Erythroblast (primary cell): ENCODE data around the gene CLIC6.
A peak's percentile ranks its signal among the peaks of the same experiment; 100 is the strongest.

Experiments used
- DNase-seq, 2 experiments: peaks; one replicate each; lab custom pipeline; 2025; lab: John Stamatoyannopoulos, UW
- GATA1 ChIP-seq: IDR thresholded peaks from 2 replicates; pipeline ENCODE4 v1.6.1; 2011; ENCODE audit warnings: low read depth, mild to moderate bottlenecking, control low read depth, low read length, moderate library complexity
- POLR2A ChIP-seq: IDR thresholded peaks from 2 replicates; pipeline ENCODE4 v1.6.1; 2011; ENCODE audit warnings: mild to moderate bottlenecking, low read length

CLIC6 gene

GRCh38 chr21:34668803-34669148 is at the start of gene CLIC6:
Gene CLIC6, plus strand, starts transcription at chr21:34668994. Its CDS starts 395 bp downstream, at chr21:34669389.
- TF ChIP-seq POLR2A (no peak), GATA1 (no peak)
- DNase-seq: no peak

- no peak for DNase-seq
- TF ChIP-seq GATA1 (no peak), POLR2A (no peak)
These were observed 48.7 kb upstream of the CLIC6 start for GRCh38 chr21:34619841-34620665.

GRCh38 chr21:34621434-34622350 is 47.1 kb upstream of the CLIC6 start:
- TF ChIP-seq GATA1 (no peak), POLR2A (no peak)
- DNase-seq: no peak

DNA sequence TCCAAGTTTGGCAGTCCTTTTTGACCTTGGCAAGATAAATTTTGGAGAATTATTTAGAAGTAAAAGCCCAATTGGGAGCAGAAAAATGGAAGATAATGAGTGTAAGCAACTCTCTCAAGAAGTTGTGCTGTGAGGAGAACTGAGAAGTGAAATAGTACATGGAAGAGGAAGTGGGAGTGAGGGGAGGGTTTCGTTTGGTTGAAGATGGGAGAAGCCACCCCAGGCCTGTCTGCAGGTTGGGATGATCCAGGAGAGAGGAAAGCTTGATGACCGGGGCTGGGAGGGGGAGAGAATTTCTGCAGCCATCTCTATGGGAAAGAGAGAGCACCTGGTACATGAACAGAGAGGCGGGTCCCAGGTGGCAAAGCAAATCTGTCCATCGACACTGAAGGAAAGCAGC is 45.3 kb upstream of the CLIC6 start:
- no peak for DNase-seq
- TF ChIP-seq GATA1: no peak
- TF ChIP-seq POLR2A: no peak

- DNase-seq: no peak
- no peak for TF ChIP-seq GATA1
- no peak for TF ChIP-seq POLR2A
These were observed 43.7 kb upstream of the CLIC6 start for GRCh38 chr21:34625030-34625593.

DNA sequence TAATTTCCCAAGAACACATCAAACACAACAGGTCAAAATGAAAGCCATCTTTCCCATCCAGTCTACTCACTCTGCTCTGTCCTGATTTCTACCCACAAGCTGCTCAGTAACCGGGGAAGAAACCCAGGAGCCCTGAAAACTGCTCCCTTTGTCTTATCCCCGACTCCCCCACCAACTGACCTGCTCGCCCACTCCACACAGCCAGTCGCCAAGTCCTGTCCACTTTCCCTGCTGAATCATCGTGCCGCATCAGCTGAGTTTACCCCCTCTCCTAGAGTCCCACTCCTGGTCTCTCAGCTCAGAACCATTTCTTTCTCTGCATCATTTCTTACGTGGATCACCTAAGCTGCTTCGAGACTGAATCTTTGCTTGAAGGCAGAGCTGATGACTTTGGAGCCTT is 42.7 kb upstream of the CLIC6 start:
- no peak for DNase-seq
- TF ChIP-seq POLR2A: no peak
- no peak for TF ChIP-seq GATA1

GRCh38 chr21:34630536-34631143 is 38.2 kb upstream of the CLIC6 start:
- TF ChIP-seq GATA1 (no peak), POLR2A (no peak)
- DNase-seq: peak; percentile 56 to 75

- TF ChIP-seq GATA1: no peak
- no peak for DNase-seq
These were observed 36.3 kb upstream of the CLIC6 start for GRCh38 chr21:34632498-34632897.

- TF ChIP-seq POLR2A (no peak), GATA1 (no peak)
- DNase-seq: peak; percentile 10 to 36
These were observed 33.5 kb upstream of the CLIC6 start for GRCh38 chr21:34635307-34635706.

- no peak for TF ChIP-seq GATA1
- TF ChIP-seq POLR2A: no peak
- DNase-seq: no peak
These were observed 31.8 kb upstream of the CLIC6 start for GRCh38 chr21:34636961-34637360.

DNA sequence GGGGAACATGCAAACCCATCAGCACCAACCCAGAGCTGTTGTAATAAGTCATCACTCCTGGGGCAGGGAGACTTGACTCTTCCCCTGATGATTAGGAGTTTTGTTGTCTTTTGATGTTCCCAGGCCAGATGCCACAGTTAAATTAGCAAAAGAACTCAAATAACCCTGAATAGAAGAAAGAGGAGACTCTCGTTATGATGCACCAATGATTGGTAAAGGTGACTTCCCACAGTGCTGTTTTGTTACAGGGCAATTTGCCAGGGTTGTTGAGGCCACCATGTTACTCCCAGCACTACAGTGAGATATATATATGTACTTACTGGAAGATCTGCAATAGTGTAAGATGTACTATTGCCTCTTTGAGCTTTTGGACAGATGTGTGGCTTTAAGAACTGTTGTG is 29.5 kb upstream of the CLIC6 start:
- no peak for DNase-seq
- TF ChIP-seq GATA1 (no peak), POLR2A (no peak)

- TF ChIP-seq POLR2A (no peak), GATA1 (no peak)
- DNase-seq: peak; percentile 46 to 63
These were observed 28.7 kb upstream of the CLIC6 start for GRCh38 chr21:34639882-34640788.

DNA sequence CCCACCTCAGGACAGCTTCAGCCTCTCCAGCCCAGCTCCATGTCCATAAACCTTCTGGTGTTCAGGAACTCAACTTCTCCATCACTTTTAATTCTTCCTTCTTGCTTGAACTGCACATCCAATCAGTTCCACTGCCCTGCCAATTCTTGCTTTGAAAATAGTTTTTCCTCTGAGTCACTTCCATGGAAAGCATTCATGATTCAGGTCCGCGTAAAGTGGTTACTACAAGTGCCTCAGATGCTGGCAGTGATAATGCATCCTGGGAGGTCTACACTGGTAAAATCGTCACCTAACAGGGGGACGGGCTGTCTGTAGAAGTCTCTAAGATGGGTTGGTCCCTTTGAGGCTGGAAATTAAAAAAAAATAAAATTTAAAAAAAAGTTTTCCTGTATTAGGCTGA is 27.9 kb upstream of the CLIC6 start:
- no peak for DNase-seq
- TF ChIP-seq POLR2A (no peak), GATA1 (no peak)
